ENCODE results near the gene SPATA31D3.
"Not testable (repeated sequence)": the region's sequence is repeated elsewhere in the genome, so short reads cannot be mapped to it uniquely, and the experiment has no call there.

SPATA31D3 gene

GRCh38 chr9:81980568-81980967 is 37.3 kb downstream of the SPATA31D3 start:
- DNase-seq: no peak

- no peak for DNase-seq
These were observed 38.6 kb downstream of the SPATA31D3 start for GRCh38 chr9:81981883-81982282.

- DNase-seq: no peak
These were observed 41.6 kb downstream of the SPATA31D3 start for GRCh38 chr9:81984928-81985327.

GRCh38 chr9:81986051-81986450 is 42.8 kb downstream of the SPATA31D3 start:
- DNase-seq: no peak

- not testable (repeated sequence) for DNase-seq
These were observed 45.2 kb downstream of the SPATA31D3 start, which contains the start of gene SPATA31D1 for GRCh38 chr9:81988472-81988871. TSS of gene SPATA31D1 (plus strand) at chr9:81988772. CDS start at chr9:81988819, 47 bp downstream.

- DNase-seq: no peak
These were observed 46.4 kb downstream of the SPATA31D3 start for GRCh38 chr9:81989700-81990099.

- no peak for DNase-seq
These were observed 50.4 kb downstream of the SPATA31D3 start for GRCh38 chr9:81993656-81994055.
